Ishikawa (cell line): ENCODE results near the gene CCNE1.

Experiments used
- CEBPB ChIP-seq: IDR thresholded peaks from 2 replicates; pipeline ENCODE4 v1.6.1; 2012
- CREB1 ChIP-seq: IDR thresholded peaks from 2 replicates; pipeline ENCODE4 v1.6.1; 2012; ENCODE audit warnings: low read depth
- EGR1 ChIP-seq: IDR thresholded peaks from 2 replicates; pipeline ENCODE4 v1.6.1; 2012
- EP300 ChIP-seq: IDR thresholded peaks from 2 replicates; pipeline ENCODE4 v1.6.1; 2012; ENCODE audit warnings: borderline replicate concordance
- FOXM1 ChIP-seq: IDR thresholded peaks from 2 replicates; pipeline ENCODE4 v1.6.1; 2012; ENCODE audit warnings: low read depth, borderline replicate concordance
- MAX ChIP-seq: IDR thresholded peaks from 2 replicates; pipeline ENCODE4 v1.6.1; 2012
- NFIC ChIP-seq: IDR thresholded peaks from 2 replicates; pipeline ENCODE4 v1.6.1; 2012
- RAD21 ChIP-seq: IDR thresholded peaks from 2 replicates; pipeline ENCODE4 v1.6.1; 2012; ENCODE audit warnings: low read depth
- REST ChIP-seq: IDR thresholded peaks from 2 replicates; pipeline ENCODE4 v1.6.1; 2012; ENCODE audit warnings: low read depth, mild to moderate bottlenecking
- TAF1 ChIP-seq: IDR thresholded peaks from 2 replicates; pipeline ENCODE4 v1.6.1; 2012; ENCODE audit warnings: low read depth, mild to moderate bottlenecking
- TCF12 ChIP-seq: IDR thresholded peaks from 2 replicates; pipeline ENCODE4 v1.6.1; 2012; ENCODE audit warnings: low read depth
- TEAD4 ChIP-seq: IDR thresholded peaks from 2 replicates; pipeline ENCODE4 v1.6.1; 2012
- USF1 ChIP-seq: IDR thresholded peaks from 2 replicates; pipeline ENCODE4 v1.6.1; 2012
- YY1 ChIP-seq: IDR thresholded peaks from 2 replicates; pipeline ENCODE4 v1.6.1; 2012; ENCODE audit warnings: low read depth
- ZBTB7A ChIP-seq: IDR thresholded peaks from 2 replicates; pipeline ENCODE4 v1.6.1; 2012; ENCODE audit warnings: low read depth

CCNE1 gene

GRCh38 chr19:29798774-29799497, 12.9 kb upstream of the CCNE1 start:
- TF ChIP-seq REST (no peak), TEAD4 (no peak), CREB1 (no peak), USF1 (no peak), TCF12 (no peak), MAX (no peak), FOXM1 (no peak), RAD21 (no peak), TAF1 (no peak), NFIC (no peak), YY1 (no peak), CEBPB (no peak), EP300 (no peak), ZBTB7A (no peak), EGR1 (no peak)

GRCh38 chr19:29800100-29800825, 11.5 kb upstream of the CCNE1 start:
- TF ChIP-seq NFIC (peak; percentile 72), CEBPB (0 out of 2 replicates have a peak, but pooled peaks have one; percentile 54), EGR1 (peak; percentile 96), YY1 (no peak), TAF1 (no peak), RAD21 (no peak)

GRCh38 chr19:29804493-29804892, 7.3 kb upstream of the CCNE1 start:
- no peak for TF ChIP-seq ZBTB7A
- no peak for TF ChIP-seq YY1
- no peak for TF ChIP-seq TCF12
- no peak for TF ChIP-seq RAD21
- no peak for TF ChIP-seq TEAD4
- no peak for TF ChIP-seq USF1
- no peak for TF ChIP-seq TAF1
- TF ChIP-seq MAX, result no peak
- TF ChIP-seq CREB1, result no peak

GRCh38 chr19:29805031-29805965, 6.5 kb upstream of the CCNE1 start:
- no peak for TF ChIP-seq TCF12
- TF ChIP-seq USF1, result no peak
- TF ChIP-seq RAD21, result no peak
- TF ChIP-seq CEBPB, result no peak
- 0 out of 2 replicates have a peak, but pooled peaks have one; percentile 33 for TF ChIP-seq MAX
- TF ChIP-seq FOXM1, result no peak
- no peak for TF ChIP-seq YY1

GRCh38 chr19:29806098-29806866, 5.5 kb upstream of the CCNE1 start:
- TF ChIP-seq TEAD4 (0 out of 2 replicates have a peak, but pooled peaks have one; percentile 5), TCF12 (no peak), YY1 (peak; percentile 79), NFIC (peak; percentile 6; the same call in 1 of the 2 replicates)

GRCh38 chr19:29807178-29807577, 4.6 kb upstream of the CCNE1 start:
- TF ChIP-seq CEBPB, result no peak
